GM12875 (cell line): ENCODE results near the gene CPNE2.
"Not testable (repeated sequence)": the region's sequence is repeated elsewhere in the genome, so short reads cannot be mapped to it uniquely, and the experiment has no call there.

ENCODE experiments used
- H3K4me3 ChIP-seq: one replicate; pipeline ENCODE4 v1.5.1; 2011; ENCODE audit warnings: low read depth, low read length, control low read depth
- CTCF ChIP-seq: IDR thresholded peaks from 2 replicates; pipeline ENCODE4 v1.5.1; 2011; ENCODE audit warnings: low read depth, mild to moderate bottlenecking, control low read depth, inconsistent platforms, low read length, moderate library complexity, borderline replicate concordance; ENCODE audit not compliant: insufficient read depth

CPNE2 gene

GRCh38 chr16:57061084-57061905, 31.1 kb upstream of the CPNE2 start:
- no peak overlapping the region for H3K4me3 ChIP-seq
- no peak for TF ChIP-seq CTCF

- H3K4me3 ChIP-seq = no peak overlapping the region
- no peak for TF ChIP-seq CTCF
These were observed 30.1 kb upstream of the CPNE2 start for GRCh38 chr16:57062329-57062728.

- H3K4me3 ChIP-seq = not testable (repeated sequence)
These were observed 29.2 kb upstream of the CPNE2 start for GRCh38 chr16:57063189-57063588.

GRCh38 chr16:57064995-57065394, 27.4 kb upstream of the CPNE2 start:
- H3K4me3 ChIP-seq = no peak overlapping the region
- TF ChIP-seq CTCF = no peak

GRCh38 chr16:57066625-57067024, 25.8 kb upstream of the CPNE2 start:
- TF ChIP-seq CTCF = no peak
- H3K4me3 ChIP-seq = no peak overlapping the region

GRCh38 chr16:57067347-57067746, 25.0 kb upstream of the CPNE2 start:
- TF ChIP-seq CTCF = no peak
- no peak overlapping the region for H3K4me3 ChIP-seq

- no peak overlapping the region for H3K4me3 ChIP-seq
- TF ChIP-seq CTCF = no peak
These were observed 23.3 kb upstream of the CPNE2 start for GRCh38 chr16:57069053-57069452.
